ENCODE data around the gene ARL5C.

The ARL5C gene

GRCh38 chr17:39151943-39152818 lies 13.8 kb downstream of the ARL5C start:
- no peak overlapping the region; the same call in 1 of the 2 replicates for H3K27ac ChIP-seq
- TF ChIP-seq, protein P1, sequence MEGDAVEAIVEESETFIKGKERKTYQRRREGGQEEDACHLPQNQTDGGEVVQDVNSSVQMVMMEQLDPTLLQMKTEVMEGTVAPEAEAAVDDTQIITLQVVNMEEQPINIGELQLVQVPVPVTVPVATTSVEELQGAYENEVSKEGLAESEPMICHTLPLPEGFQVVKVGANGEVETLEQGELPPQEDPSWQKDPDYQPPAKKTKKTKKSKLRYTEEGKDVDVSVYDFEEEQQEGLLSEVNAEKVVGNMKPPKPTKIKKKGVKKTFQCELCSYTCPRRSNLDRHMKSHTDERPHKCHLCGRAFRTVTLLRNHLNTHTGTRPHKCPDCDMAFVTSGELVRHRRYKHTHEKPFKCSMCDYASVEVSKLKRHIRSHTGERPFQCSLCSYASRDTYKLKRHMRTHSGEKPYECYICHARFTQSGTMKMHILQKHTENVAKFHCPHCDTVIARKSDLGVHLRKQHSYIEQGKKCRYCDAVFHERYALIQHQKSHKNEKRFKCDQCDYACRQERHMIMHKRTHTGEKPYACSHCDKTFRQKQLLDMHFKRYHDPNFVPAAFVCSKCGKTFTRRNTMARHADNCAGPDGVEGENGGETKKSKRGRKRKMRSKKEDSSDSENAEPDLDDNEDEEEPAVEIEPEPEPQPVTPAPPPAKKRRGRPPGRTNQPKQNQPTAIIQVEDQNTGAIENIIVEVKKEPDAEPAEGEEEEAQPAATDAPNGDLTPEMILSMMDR (conservative IDR thresholded peaks at IDR 0.05), result no peak
- no peak for TF ChIP-seq ZFX (IDR thresholded peaks at IDR 0.05)

DNA sequence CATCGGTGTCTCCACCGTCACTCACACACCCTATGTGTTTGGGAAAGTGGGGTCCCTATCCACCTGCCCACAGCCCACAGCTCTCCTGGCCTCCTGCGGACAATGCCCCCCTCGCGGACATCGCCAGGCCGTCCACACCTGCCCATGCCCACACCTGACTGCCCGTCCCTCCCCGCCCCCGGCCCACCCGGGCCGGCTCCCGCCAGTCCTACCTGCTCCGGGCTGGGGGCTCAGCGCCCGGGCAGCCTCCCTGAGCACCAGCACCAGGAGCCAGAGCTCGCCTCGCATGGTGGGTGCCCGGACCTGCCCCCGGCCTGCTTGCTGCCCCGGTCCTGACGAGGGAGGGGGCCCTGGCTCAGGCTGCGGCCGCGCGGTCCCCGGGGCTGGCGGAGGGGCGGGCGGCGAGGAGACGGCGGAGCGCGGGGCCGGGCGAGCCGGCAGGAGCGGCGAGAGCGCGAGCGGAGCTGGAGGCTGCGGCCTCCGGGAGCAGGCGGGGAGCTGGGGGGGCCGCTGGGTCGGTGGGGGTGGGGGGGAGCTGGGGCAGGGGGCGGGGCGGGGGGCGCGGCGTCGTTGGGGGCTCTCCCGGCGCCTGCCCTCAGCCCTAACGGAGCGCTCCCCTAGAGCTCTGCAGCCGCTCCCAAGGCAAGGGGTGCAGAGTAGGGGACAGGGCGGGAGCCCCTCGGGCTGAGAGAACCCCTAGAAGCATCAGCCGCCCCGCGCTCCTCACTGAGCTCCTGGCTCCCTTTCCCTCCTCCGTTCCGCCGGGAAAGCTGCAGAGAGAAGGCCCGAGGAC lies 14.6 kb downstream of the ARL5C start, which contains the start of gene PLXDC1:
Gene PLXDC1 (minus strand): TSS at position 488 of the 793 bp plus-strand sequence. CDS start 200 bp downstream, at position 288.
- TF ChIP-seq ZFX (IDR thresholded peaks at IDR 0.05), result no peak
- TF ChIP-seq, protein P1 (conservative IDR thresholded peaks at IDR 0.05), result no peak
- H3K27ac ChIP-seq, result no peak within 1 kb of the TSS; the same call in 1 of the 2 replicates

DNA sequence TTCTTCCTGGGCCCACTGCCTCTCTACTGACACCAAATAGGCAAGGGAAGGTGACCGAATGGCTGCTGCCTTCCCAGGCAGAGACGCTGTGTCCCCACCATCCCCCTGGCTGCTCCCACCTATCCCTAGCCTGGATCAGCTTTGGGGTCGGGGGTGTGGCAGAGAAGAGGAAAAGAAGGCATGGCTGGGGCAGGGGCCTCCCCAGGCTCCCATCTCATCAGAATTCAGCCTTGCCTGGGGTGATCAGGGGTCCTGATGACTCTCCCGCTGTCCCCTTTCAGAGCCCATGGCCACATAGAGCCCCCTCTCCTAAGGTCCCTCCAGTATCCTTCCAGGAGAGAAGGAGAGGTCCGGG lies 15.2 kb downstream of the ARL5C start:
- TF ChIP-seq, protein P1 (conservative IDR thresholded peaks at IDR 0.05), result no peak
- no peak for TF ChIP-seq ZFX (IDR thresholded peaks at IDR 0.05)
- no peak overlapping the region for H3K27ac ChIP-seq

- TF ChIP-seq, protein P1 (conservative IDR thresholded peaks at IDR 0.05), result no peak
- no peak for TF ChIP-seq ZFX (IDR thresholded peaks at IDR 0.05)
- H3K27ac ChIP-seq, result no peak overlapping the region
Measured at GRCh38 chr17:39150104-39150634, 15.8 kb downstream of the ARL5C start.

DNA sequence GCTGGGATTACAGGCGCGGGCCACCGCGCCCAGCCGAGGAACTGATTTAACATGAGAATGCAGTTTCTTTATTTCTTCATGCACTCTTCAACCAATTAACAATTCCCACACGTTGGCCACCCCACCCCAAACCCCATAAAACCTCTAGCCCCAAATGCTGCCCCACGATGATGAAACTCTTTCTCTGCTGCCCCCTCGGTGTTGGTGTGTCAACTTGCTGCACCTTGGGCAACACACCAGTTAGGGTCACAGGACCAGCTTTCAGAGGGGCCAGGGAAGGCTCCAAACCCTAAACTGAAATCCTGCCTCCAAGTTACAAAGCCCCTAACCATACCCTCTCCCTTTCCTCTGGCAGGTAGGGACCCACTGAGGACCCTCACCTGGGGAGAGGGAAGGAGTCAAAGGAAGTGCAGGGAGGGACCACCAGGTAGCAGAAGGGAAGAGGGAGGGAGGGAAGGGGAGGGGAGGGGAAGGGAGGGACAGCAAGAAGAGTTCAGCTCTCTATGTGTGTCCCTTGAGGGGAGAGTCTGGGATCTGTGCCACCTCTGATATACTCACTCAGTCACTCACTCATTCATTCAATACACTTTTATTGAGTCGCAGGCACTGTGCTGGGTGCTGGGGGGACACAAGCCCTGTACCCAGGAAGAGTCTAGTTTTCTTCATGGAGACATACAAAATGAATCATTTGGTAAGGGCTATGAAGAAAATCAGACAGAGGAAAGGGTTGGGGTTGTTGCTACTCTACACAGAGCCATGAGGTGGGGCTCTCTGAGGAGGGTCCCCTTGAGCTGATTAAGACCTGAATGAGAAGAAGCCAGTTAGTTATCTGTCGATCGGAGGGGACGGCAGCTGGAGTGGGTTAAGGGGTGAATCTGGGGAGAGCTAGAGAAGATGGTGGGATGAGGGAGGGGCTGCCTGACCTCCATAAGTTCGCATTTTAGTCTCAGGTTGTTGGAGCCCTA lies 18.5 kb downstream of the ARL5C start:
- no peak overlapping the region for H3K27ac ChIP-seq
- no peak for TF ChIP-seq ZFX (IDR thresholded peaks at IDR 0.05)
- TF ChIP-seq, protein P1 (conservative IDR thresholded peaks at IDR 0.05), result no peak

- no peak overlapping the region for H3K27ac ChIP-seq
- TF ChIP-seq, protein P1 (conservative IDR thresholded peaks at IDR 0.05), result no peak
- TF ChIP-seq ZFX (IDR thresholded peaks at IDR 0.05), result no peak
Measured at GRCh38 chr17:39146273-39146672, 19.7 kb downstream of the ARL5C start.
